GM21515 (cell line): ENCODE data around the gene VSTM2L.

Source experiments
- ATAC-seq: cut with Tn5 transposase; IDR thresholded peaks from one replicate; pipeline ENCODE4 v1.9.1; 2021; ENCODE audit not compliant: unreplicated experiment

VSTM2L gene

DNA sequence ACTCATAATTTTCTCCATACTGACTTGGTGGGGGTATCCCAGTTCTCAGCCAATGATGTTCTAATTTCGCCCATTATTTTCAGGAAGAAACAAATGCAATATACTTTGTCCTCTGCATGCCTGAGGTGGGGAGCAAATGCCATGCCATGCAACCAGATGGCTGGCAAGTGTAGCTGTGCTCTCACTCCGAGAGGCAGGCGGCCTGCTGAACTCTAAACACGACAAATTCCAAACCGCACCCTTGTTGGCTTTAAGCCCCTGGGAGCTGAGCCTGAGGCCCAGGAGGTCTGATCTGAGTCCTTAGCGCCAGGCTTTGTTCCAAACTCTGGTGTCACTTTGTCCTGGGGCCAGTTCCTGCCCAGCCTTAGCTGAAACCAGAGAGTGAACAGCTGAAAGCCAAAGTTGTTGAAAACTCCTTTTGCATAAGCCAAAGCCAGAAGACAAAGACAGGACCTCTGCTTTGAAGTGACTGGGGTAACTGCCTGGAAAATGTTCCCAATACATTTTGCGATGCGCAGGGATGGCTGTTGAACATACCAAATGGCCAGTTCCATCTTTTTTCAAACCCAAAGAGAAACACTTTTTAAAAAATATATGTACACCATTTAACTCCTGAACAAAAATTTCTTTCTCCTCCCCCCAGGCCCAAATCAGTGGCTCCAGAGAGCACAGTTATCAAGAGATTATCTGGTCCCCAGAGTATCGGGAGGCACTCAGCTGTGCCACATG lies 84.1 kb downstream of the VSTM2L start:
- ATAC-seq = no peak

DNA sequence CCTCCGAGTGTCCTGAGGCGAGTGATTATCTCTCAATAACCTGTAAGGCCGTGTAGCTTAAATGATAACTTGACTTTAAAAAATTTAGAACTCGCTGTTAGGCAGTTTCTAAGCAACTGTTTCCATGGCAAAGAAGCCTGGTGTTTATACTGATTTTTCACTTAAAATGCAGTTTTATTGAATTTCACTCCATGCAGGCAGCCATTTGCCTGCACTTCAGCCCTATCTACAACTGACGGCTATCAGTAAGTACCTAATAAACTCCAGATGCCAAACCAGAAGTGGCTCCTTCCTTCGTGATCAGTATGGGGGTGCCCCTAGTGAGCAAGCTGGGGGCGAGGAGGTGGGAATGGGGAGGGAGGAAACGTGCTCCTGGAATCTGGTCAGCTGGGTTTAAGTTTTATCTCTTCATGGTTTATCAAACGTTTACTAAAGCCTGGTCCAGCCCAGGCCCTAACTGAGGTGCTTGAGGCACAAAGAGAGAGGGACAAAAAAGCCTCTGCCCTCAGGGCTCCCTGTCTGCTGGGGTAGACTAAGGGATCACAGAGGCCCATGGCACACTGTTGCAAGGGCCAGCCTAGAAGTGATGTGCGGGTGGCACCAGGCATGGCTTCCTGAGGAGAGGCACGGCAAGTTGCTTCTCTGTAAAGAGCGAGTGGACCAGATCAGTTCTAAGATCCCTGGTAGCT lies 84.8 kb downstream of the VSTM2L start:
- ATAC-seq = no peak

DNA sequence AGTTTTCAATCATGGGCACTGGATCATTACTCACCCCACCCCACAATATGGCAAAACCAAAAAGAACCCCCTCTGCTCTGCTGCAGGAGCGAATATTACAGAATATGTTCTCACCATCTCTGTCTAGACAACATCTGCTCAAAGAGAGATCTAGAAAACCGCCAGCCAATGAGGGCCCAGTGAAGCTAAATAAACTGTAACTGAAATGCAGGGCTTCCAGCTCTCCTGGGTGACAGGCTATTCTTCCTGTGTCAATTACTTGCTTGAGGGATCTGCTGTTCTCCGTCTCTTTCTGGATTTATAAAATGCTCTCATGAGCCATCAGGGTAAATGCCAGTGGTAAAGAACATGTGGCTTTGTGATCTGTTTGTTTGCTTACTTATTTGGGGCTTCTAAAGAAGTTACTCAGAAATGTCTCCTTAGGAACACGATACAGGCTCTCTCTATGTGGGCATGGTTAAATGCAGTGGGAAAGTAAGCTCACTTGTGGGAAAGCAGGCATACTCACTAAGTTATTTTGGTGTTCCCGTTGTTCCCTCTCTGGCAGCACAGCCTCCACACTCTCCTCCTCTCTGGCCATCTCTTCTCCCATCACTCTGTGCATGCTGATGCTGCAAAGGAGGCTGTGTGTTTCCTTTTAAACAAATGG lies 85.5 kb downstream of the VSTM2L start:
- no peak for ATAC-seq

DNA sequence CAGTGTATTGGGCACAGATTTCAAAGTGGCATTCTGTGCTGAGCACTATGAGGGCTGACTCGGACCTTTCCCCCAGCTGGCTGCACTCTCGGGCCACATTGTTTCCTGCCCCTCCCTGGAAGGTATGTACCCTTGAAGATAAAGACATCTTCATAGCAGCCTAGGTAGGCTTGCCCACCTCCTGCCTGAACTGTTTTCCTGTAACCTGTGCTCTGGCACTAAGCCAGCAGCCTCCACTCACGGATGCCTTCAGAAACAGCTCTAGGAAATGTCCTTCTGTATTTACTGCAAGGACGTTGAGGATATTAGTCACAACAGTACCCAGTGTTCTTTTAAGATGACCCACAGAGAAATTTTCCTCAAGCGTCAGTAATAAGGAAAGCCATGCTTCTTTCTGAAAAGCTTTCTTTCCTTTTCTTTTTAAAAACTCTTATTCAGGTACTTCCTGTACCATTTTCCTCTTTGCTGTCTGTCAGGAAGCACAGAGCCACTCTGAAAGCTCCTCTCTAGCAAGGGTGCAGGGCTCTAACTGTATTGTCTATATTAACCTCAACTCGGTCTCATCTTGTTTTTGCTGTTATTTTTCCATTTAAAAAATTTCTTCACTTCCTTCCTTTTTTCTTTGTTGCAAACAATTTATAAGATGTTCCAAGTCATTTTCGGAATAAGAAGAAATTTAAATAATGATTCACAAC lies 86.8 kb downstream of the VSTM2L start:
- no peak for ATAC-seq

DNA sequence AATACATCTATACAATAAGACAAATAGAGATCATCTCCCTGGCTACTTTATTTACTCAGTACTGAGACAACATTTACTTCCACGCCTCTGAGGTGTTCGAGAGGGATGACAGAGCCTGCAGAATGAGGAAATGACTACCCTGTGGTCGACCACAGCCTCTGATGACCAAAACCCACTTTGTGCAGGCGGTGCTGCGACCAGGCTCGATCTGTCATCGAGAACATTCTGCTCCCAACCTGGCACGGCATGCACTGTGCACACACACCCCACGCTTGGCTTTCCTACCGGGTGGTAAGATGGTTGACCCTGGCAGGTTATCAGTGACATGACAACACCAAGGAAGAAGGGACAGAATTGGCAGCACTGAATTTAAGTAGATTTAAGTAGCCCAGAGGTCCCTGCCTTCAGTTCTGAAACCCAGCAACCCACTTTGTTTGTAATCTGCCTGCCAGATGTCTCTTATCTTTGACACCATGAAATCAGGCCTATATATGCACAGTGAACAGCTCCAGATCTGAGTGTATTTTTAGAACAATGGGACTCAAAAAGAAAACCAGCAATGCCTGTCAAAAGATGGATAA lies 87.7 kb downstream of the VSTM2L start:
- peak; percentile 90 for ATAC-seq

DNA sequence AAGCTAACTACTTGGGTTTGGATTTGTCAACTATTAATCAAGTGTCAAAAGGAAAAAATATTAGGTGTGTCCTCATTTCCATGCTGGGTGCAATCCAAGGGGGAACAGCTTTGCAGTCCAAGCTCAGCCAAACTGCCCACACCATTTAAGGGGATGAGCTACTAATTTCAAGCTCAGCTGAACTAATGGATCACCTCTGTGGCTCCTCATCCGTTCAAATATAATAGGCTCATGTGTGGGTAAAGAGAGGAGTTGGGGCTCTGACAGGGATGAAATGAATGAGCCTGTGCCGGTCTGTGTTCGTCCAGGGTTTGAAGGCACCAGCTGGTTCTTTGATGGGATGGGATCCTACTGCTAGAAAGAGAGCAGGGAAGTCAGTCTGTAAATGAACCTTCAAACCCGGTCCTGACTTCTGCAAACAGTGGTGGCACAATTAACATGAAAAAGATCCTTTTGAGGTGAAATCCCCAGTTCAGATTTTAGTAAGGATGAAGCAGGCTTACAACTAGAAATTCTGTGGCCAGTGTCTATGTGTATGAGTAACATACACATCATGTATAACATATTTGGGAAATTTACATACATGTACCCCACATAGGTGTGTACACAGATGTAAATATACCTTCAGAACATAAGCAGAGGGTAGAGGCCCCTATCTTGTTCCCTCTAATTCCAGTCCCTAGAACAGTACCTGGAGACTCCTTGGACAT lies 88.4 kb downstream of the VSTM2L start:
- peak; percentile 2 for ATAC-seq

DNA sequence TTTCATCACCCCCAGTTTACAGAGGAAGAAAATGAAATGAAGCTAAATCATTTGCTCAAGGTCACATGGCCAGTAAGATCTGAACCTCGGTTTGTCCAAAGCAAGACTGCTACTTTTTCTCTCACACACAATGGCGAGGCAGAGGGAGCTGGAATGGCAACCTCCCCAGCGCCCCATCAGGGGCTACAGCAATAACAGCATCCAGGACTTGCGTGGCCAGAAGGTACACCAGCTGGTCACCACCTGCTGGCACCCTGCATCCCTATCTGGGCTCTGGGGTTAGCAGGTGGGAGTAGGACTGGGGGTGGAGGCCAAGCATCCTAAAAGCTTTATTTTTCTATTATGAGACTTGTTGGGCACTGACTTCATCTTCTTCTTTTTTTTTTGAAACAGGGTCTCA lies 89.0 kb downstream of the VSTM2L start:
- no peak for ATAC-seq

DNA sequence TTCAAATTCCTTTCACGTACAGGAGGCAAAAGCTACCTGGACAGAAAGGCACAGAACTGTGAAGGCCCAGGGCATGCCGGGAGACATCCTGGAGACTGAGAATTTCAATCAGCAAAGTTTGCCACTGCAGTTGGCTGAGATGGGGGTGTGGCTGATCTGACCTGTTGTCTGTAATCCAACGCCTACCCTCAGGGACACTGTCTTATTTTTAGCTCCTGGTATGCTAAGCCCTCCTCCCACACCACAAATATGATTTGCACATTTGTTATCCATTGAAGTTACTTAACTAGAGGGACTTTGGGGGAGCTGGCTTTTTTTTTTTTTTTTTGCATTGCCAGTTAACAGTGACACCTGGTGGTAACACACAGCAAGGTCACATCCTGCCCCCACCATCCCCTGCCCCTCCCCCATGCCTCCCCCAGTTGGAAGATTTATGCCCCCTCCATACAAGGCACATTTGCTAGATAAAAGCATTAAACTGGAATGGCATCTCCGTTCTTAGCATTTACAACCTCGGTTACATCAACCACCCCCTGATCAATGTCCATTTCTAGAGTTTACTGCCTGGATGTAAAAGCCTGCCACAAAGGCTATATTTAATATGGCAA lies 90.0 kb downstream of the VSTM2L start:
- no peak for ATAC-seq

DNA sequence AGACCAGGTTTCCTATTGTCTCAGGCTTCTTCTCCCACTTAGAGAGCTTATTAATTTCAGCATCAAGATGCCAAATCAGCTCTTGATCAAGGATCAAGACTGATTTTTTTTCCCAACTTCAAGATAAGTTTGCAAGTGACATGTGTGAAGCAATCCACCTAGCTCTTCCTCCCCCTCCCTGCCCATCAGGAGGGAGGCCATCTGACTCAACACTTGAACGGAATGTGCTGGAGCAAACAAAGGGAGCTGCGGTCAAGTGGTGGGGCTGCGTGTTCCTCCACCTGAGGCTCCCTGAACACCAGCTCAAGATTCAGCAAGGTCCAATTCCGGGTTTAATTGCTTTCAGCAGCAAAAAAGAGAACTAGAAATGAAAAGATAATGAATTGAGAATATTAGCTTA lies 91.6 kb downstream of the VSTM2L start:
- no peak for ATAC-seq
